PFSK-1 (cell line): ENCODE results near the gene PLSCR5.

Experiments used
- FOXP2 ChIP-seq: optimal IDR thresholded peaks from 2 replicates; pipeline ENCODE3; 2011; ENCODE audit warnings: borderline replicate concordance, control low read depth, inconsistent platforms; ENCODE audit not compliant: insufficient read depth; ENCODE audit errors: extremely low read length, extremely low read depth
- POLR2AphosphoS5 ChIP-seq: IDR thresholded peaks from 2 replicates; pipeline ENCODE4 v1.6.1; 2012; ENCODE audit warnings: low read depth, mild to moderate bottlenecking, control low read depth, low read length, moderate library complexity
- SIN3A ChIP-seq: IDR thresholded peaks from 2 replicates; pipeline ENCODE4 v1.6.1; 2012; ENCODE audit warnings: mild to moderate bottlenecking, low read length, moderate library complexity, borderline replicate concordance; ENCODE audit not compliant: insufficient read depth
- TAF1 ChIP-seq: IDR thresholded peaks from 2 replicates; pipeline ENCODE4 v1.6.1; 2012; ENCODE audit warnings: low read length, control low read depth, borderline replicate concordance; ENCODE audit not compliant: insufficient read depth
- TF ChIP-seq, protein P1 (sequence below), 2 experiments: IDR thresholded peaks; 2 replicates each; pipeline versions ENCODE4 v1.6.1 to v1.8.0; 2011 to 2012; ENCODE audit warnings: low read depth in 2 of 2, low read length in 2 of 2, control low read depth in 1 of 2, inconsistent platforms in 1 of 2, mild to moderate bottlenecking in 1 of 2, moderate library complexity in 1 of 2; ENCODE audit not compliant: insufficient read depth in 1 of 2

The PLSCR5 gene

DNA sequence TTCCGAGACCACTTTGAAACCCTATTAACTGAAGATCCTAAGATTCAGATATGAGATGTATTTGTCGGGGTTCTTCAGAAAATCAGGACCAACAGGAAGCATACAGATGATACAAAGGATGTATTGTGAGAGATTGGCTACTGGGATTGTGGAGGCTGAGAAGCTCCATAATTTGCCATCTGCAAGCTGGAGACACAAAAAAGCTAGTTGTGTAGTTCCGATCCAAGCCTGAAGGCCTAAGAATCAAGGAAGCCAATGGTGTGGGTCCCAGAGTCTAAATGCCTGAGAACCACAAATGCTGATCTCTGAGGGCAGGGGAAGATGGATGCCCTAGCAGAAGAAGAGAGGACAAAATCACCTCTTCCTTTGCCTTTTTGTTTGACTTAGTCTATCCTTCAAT lies 49.8 kb downstream of the PLSCR5 start:
- TF ChIP-seq, protein P1, sequence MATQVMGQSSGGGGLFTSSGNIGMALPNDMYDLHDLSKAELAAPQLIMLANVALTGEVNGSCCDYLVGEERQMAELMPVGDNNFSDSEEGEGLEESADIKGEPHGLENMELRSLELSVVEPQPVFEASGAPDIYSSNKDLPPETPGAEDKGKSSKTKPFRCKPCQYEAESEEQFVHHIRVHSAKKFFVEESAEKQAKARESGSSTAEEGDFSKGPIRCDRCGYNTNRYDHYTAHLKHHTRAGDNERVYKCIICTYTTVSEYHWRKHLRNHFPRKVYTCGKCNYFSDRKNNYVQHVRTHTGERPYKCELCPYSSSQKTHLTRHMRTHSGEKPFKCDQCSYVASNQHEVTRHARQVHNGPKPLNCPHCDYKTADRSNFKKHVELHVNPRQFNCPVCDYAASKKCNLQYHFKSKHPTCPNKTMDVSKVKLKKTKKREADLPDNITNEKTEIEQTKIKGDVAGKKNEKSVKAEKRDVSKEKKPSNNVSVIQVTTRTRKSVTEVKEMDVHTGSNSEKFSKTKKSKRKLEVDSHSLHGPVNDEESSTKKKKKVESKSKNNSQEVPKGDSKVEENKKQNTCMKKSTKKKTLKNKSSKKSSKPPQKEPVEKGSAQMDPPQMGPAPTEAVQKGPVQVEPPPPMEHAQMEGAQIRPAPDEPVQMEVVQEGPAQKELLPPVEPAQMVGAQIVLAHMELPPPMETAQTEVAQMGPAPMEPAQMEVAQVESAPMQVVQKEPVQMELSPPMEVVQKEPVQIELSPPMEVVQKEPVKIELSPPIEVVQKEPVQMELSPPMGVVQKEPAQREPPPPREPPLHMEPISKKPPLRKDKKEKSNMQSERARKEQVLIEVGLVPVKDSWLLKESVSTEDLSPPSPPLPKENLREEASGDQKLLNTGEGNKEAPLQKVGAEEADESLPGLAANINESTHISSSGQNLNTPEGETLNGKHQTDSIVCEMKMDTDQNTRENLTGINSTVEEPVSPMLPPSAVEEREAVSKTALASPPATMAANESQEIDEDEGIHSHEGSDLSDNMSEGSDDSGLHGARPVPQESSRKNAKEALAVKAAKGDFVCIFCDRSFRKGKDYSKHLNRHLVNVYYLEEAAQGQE (IDR thresholded peaks at IDR 0.05; ENCODE audit: insufficient read depth in 1 of 2, low read depth in 2 of 2, low read length in 2 of 2): no peak
- TF ChIP-seq FOXP2 (no peak), TAF1 (no peak), POLR2AphosphoS5 (no peak), SIN3A (no peak)

DNA sequence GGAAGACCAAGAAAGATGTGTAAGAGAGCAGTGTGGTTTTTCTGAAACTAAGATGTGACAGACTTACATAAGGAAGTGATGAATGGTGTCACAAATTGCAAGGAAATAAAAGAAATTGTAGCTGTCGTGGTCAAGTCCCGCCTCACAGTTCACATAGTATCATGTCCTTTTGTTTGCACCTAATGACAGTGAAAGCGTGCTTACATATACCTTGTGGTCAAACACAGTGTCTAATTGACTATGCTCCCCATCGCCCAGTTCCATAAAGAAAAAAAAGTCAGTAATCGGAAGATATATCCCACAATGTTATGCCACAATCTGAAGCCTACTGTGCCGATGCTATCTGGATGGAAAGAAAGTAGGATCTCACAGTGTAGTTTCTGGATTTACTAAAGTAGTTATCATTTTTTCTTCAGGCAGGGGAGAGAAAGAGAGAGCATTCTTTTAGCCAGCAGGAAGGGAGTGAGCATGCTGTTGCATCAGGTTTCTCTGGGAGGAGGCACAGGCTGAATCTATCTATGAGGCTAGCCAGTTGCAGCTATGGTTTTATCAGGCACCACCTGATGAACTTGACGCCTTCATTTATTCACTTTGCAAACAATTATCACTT lies 50.9 kb downstream of the PLSCR5 start:
- TF ChIP-seq TAF1: no peak
- TF ChIP-seq FOXP2: no peak
- TF ChIP-seq, protein P1 (IDR thresholded peaks at IDR 0.05; ENCODE audit: insufficient read depth in 1 of 2, low read depth in 2 of 2, low read length in 2 of 2): no peak
- no peak for TF ChIP-seq POLR2AphosphoS5
- no peak for TF ChIP-seq SIN3A

DNA sequence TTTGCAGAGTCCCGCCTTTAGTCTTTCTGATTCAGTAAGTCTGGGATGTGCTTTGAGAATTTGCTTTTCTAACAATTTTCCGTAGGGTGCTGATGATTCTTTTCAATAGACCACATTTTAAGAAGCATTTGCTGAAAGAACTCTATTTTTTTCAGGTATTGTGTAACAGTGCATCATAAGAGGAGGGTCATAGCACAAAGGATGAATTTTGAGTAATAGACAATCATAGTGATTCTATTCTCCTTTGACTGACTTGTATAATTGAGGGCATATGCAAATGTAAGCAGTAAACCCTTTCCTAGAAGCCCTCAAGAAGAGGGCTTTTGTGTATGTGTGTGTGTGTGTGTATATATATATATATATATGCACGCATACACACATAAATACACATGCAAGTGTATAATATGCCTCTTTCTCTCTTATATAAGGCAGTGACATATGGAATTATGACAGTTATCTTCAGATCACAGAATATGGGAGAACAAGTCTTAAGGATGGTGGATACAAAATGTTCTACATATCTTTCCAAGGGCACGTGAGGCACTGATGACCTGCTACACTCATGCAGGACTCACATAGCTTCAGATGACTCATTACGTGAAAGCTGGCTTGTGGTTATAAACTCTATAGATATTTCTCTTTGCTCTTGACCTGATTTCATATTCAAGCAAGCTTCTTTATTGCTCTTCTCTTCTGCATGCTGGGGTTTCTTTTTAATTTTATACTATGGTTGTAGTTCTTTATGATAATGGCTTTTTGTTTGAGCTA lies 54.2 kb downstream of the PLSCR5 start:
- TF ChIP-seq TAF1 (no peak), FOXP2 (no peak), POLR2AphosphoS5 (no peak), SIN3A (no peak)
- TF ChIP-seq, protein P1 (IDR thresholded peaks at IDR 0.05; ENCODE audit: insufficient read depth in 1 of 2, low read depth in 2 of 2, low read length in 2 of 2): no peak

DNA sequence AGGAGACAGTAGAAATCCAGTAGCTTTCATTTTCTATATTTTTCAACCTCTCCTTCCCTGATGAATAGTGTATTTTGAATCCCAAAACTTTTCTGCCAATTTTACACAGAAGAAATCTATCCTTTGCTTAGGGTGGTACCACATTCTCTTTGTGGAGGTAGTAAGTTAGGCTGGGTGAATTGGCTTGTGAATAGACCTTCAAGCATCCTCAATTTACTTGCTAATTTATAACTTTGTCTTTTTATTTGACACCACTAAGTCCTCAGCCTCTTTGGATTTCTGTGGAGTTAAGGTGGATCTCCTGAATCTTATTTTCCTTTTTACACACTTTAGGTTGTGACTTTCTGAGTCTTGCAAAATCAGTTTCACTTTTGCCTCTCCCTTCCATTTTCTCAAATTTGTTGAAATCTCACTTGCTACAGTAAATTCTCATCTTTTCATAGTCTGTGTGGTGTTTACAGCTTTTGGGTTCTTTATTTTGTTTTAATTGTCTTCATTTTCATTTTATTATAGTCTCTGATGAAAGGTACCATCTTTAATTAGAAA lies 55.0 kb downstream of the PLSCR5 start:
- no peak for TF ChIP-seq TAF1
- TF ChIP-seq POLR2AphosphoS5: no peak
- no peak for TF ChIP-seq SIN3A
- TF ChIP-seq, protein P1 (IDR thresholded peaks at IDR 0.05; ENCODE audit: insufficient read depth in 1 of 2, low read depth in 2 of 2, low read length in 2 of 2): no peak
- no peak for TF ChIP-seq FOXP2
